GM12875 (cell line): Measurements from ENCODE around the gene GAK.

Source experiments
- H3K4me3 ChIP-seq: one replicate; pipeline ENCODE4 v1.5.1; 2011; ENCODE audit warnings: low read depth, low read length, control low read depth
- CTCF ChIP-seq: IDR thresholded peaks from 2 replicates; pipeline ENCODE4 v1.5.1; 2011; ENCODE audit warnings: low read depth, mild to moderate bottlenecking, control low read depth, inconsistent platforms, low read length, moderate library complexity, borderline replicate concordance; ENCODE audit not compliant: insufficient read depth

GAK gene

GRCh38 chr4:899556-899906 lies 32.6 kb downstream of the GAK start:
- no peak overlapping the region for H3K4me3 ChIP-seq
- TF ChIP-seq CTCF: no peak

GRCh38 chr4:898869-899555 lies 33.1 kb downstream of the GAK start:
- H3K4me3 ChIP-seq: no peak overlapping the region
- no peak for TF ChIP-seq CTCF

- H3K4me3 ChIP-seq: no peak overlapping the region
- no peak for TF ChIP-seq CTCF
These were observed 34.0 kb downstream of the GAK start for GRCh38 chr4:898123-898522.

- TF ChIP-seq CTCF: no peak
- no peak overlapping the region for H3K4me3 ChIP-seq
These were observed 35.5 kb downstream of the GAK start for GRCh38 chr4:896630-897029.

- TF ChIP-seq CTCF: 0 out of 2 replicates have a peak, but pooled peaks have one; percentile 4
- no peak overlapping the region for H3K4me3 ChIP-seq
These were observed 35.9 kb downstream of the GAK start for GRCh38 chr4:896216-896615.

GRCh38 chr4:895596-895995 lies 36.5 kb downstream of the GAK start:
- no peak overlapping the region for H3K4me3 ChIP-seq
- TF ChIP-seq CTCF: no peak

- no peak for TF ChIP-seq CTCF
- no peak overlapping the region for H3K4me3 ChIP-seq
These were observed 38.0 kb downstream of the GAK start for GRCh38 chr4:893995-894705.
